ENCODE data around the gene MYH3.
A peak's percentile ranks its signal among the peaks of the same experiment; 100 is the strongest.
"Not testable (repeated sequence)": the region's sequence is repeated elsewhere in the genome, so short reads cannot be mapped to it uniquely, and the experiment has no call there.

Gene MYH3

GRCh38 chr17:10657148-10657547 lies at the start of gene MYH3:
MYH3 (minus strand) TSS chr17:10657309; CDS start chr17:10655064, 2,245 bp downstream.
- Histone ChIP-seq H3K27me3 (replicated peaks; ENCODE audit: control insufficient read depth, insufficient read depth, low read length) (peaks cover 5% of the 10 kb centered on the region), H3K9ac (ENCODE audit: low read length) (no peak within 1 kb of the TSS), H3K4me1 (ENCODE audit: control insufficient read depth, insufficient read depth, low read length) (no peaks in the 10 kb centered on the region), H3K36me3 (ENCODE audit: control insufficient read depth, insufficient read depth, low read length, severe bottlenecking) (no peaks in the 10 kb centered on the region), H3K9me3 (ENCODE audit: control insufficient read depth, low read length) (no peaks in the 10 kb centered on the region), H3K4me3 (ENCODE audit: low read length) (no peak within 1 kb of the TSS)
- no peak for DNase-seq (ENCODE audit: low read depth)

- Histone ChIP-seq H3K9me3 (ENCODE audit: control insufficient read depth, low read length) (no peaks in the 10 kb centered on the region), H3K4me1 (ENCODE audit: control insufficient read depth, insufficient read depth, low read length) (peaks cover 19% of the 10 kb centered on the region), H3K9ac (ENCODE audit: low read length) (no peak overlapping the region), H3K4me3 (ENCODE audit: low read length) (no peak overlapping the region), H3K36me3 (ENCODE audit: control insufficient read depth, insufficient read depth, low read length, severe bottlenecking) (peaks cover 62% of the 10 kb centered on the region), H3K27me3 (replicated peaks; ENCODE audit: control insufficient read depth, insufficient read depth, low read length) (no peaks in the 10 kb centered on the region)
- no peak for DNase-seq (ENCODE audit: low read depth)
These were observed 48.6 kb upstream of the MYH3 start for GRCh38 chr17:10705727-10706126.

GRCh38 chr17:10702574-10702973 lies 45.5 kb upstream of the MYH3 start:
- peaks cover 35% of the 10 kb centered on the region for H3K36me3 ChIP-seq (ENCODE audit: control insufficient read depth, insufficient read depth, low read length, severe bottlenecking)
- no peaks in the 10 kb centered on the region for H3K27me3 ChIP-seq (replicated peaks; ENCODE audit: control insufficient read depth, insufficient read depth, low read length)
- H3K4me3 ChIP-seq (ENCODE audit: low read length), result peak overlapping the region; percentile 36
- no peak for DNase-seq (ENCODE audit: low read depth)
- H3K9ac ChIP-seq (ENCODE audit: low read length), result no peak overlapping the region
- H3K4me1 ChIP-seq (ENCODE audit: control insufficient read depth, insufficient read depth, low read length), result peaks cover 25% of the 10 kb centered on the region
- no peaks in the 10 kb centered on the region for H3K9me3 ChIP-seq (ENCODE audit: control insufficient read depth, low read length)

- DNase-seq (ENCODE audit: low read depth), result no peak
- no peaks in the 10 kb centered on the region for H3K27me3 ChIP-seq (replicated peaks; ENCODE audit: control insufficient read depth, insufficient read depth, low read length)
- peaks cover 44% of the 10 kb centered on the region for H3K4me1 ChIP-seq (ENCODE audit: control insufficient read depth, insufficient read depth, low read length)
- no peaks in the 10 kb centered on the region for H3K9me3 ChIP-seq (ENCODE audit: control insufficient read depth, low read length)
- H3K36me3 ChIP-seq (ENCODE audit: control insufficient read depth, insufficient read depth, low read length, severe bottlenecking), result peaks cover 8% of the 10 kb centered on the region
- no peak overlapping the region for H3K4me3 ChIP-seq (ENCODE audit: low read length)
- no peak overlapping the region for H3K9ac ChIP-seq (ENCODE audit: low read length)
These were observed 42.7 kb upstream of the MYH3 start for GRCh38 chr17:10699856-10700255.

GRCh38 chr17:10698096-10698818 lies 41.1 kb upstream of the MYH3 start:
- peaks cover 46% of the 10 kb centered on the region for H3K4me1 ChIP-seq (ENCODE audit: control insufficient read depth, insufficient read depth, low read length)
- no peaks in the 10 kb centered on the region for H3K27me3 ChIP-seq (replicated peaks; ENCODE audit: control insufficient read depth, insufficient read depth, low read length)
- H3K36me3 ChIP-seq (ENCODE audit: control insufficient read depth, insufficient read depth, low read length, severe bottlenecking), result peaks cover 21% of the 10 kb centered on the region
- peak overlapping the region; percentile 100 for H3K4me3 ChIP-seq (ENCODE audit: low read length)
- peak overlapping the region; percentile 97 for H3K9ac ChIP-seq (ENCODE audit: low read length)
- DNase-seq (ENCODE audit: low read depth), result peak; percentile 58
- no peaks in the 10 kb centered on the region for H3K9me3 ChIP-seq (ENCODE audit: control insufficient read depth, low read length)

- Histone ChIP-seq H3K36me3 (ENCODE audit: control insufficient read depth, insufficient read depth, low read length, severe bottlenecking) (peaks cover 29% of the 10 kb centered on the region), H3K4me1 (ENCODE audit: control insufficient read depth, insufficient read depth, low read length) (peaks cover 37% of the 10 kb centered on the region), H3K9me3 (ENCODE audit: control insufficient read depth, low read length) (no peaks in the 10 kb centered on the region), H3K9ac (ENCODE audit: low read length) (peak within 1 kb of the TSS; percentile 97), H3K27me3 (replicated peaks; ENCODE audit: control insufficient read depth, insufficient read depth, low read length) (no peaks in the 10 kb centered on the region), H3K4me3 (ENCODE audit: low read length) (peak within 1 kb of the TSS; percentile 100)
- DNase-seq (ENCODE audit: low read depth), result peak; percentile 98
These were observed 40.3 kb upstream of the MYH3 start, which contains the start of the genes ADPRM and SCO1 for GRCh38 chr17:10697092-10698081. ADPRM (plus strand) TSS chr17:10697594; CDS start chr17:10704927, 7,333 bp downstream. SCO1 (minus strand) TSS chr17:10697533; CDS start chr17:10697507, 26 bp downstream.

GRCh38 chr17:10695875-10696407 lies 38.8 kb upstream of the MYH3 start:
- Histone ChIP-seq H3K4me3 (ENCODE audit: low read length) (peak overlapping the region; percentile 100), H3K9ac (ENCODE audit: low read length) (peak overlapping the region; percentile 97), H3K36me3 (ENCODE audit: control insufficient read depth, insufficient read depth, low read length, severe bottlenecking) (peaks cover 40% of the 10 kb centered on the region), H3K4me1 (ENCODE audit: control insufficient read depth, insufficient read depth, low read length) (peaks cover 33% of the 10 kb centered on the region)
- H3K9me3 ChIP-seq (ENCODE audit: control insufficient read depth, low read length); H3K27me3 ChIP-seq (replicated peaks; ENCODE audit: control insufficient read depth, insufficient read depth, low read length); DNase-seq (ENCODE audit: low read depth): not testable (repeated sequence)

- peaks cover 83% of the 10 kb centered on the region for H3K36me3 ChIP-seq (ENCODE audit: control insufficient read depth, insufficient read depth, low read length, severe bottlenecking)
- no peak overlapping the region for H3K9ac ChIP-seq (ENCODE audit: low read length)
- no peaks in the 10 kb centered on the region for H3K9me3 ChIP-seq (ENCODE audit: control insufficient read depth, low read length)
- H3K4me3 ChIP-seq (ENCODE audit: low read length), result no peak overlapping the region
- H3K27me3 ChIP-seq (replicated peaks; ENCODE audit: control insufficient read depth, insufficient read depth, low read length), result no peaks in the 10 kb centered on the region
- H3K4me1 ChIP-seq (ENCODE audit: control insufficient read depth, insufficient read depth, low read length), result peaks cover 19% of the 10 kb centered on the region
- no peak for DNase-seq (ENCODE audit: low read depth)
These were observed 30.4 kb upstream of the MYH3 start for GRCh38 chr17:10687499-10687898.

- DNase-seq (ENCODE audit: low read depth), result peak; percentile 40
- peaks cover 41% of the 10 kb centered on the region for H3K4me1 ChIP-seq (ENCODE audit: control insufficient read depth, insufficient read depth, low read length)
- no peak overlapping the region for H3K9ac ChIP-seq (ENCODE audit: low read length)
- no peaks in the 10 kb centered on the region for H3K27me3 ChIP-seq (replicated peaks; ENCODE audit: control insufficient read depth, insufficient read depth, low read length)
- H3K9me3 ChIP-seq (ENCODE audit: control insufficient read depth, low read length), result no peaks in the 10 kb centered on the region
- H3K36me3 ChIP-seq (ENCODE audit: control insufficient read depth, insufficient read depth, low read length, severe bottlenecking), result peaks cover 70% of the 10 kb centered on the region
- H3K4me3 ChIP-seq (ENCODE audit: low read length), result no peak overlapping the region
These were observed 26.7 kb upstream of the MYH3 start for GRCh38 chr17:10683853-10684252.

GRCh38 chr17:10681866-10682446 lies 24.8 kb upstream of the MYH3 start:
- peaks cover 66% of the 10 kb centered on the region for H3K36me3 ChIP-seq (ENCODE audit: control insufficient read depth, insufficient read depth, low read length, severe bottlenecking)
- H3K9me3 ChIP-seq (ENCODE audit: control insufficient read depth, low read length), result no peaks in the 10 kb centered on the region
- DNase-seq (ENCODE audit: low read depth), result peak; percentile 55
- H3K4me3 ChIP-seq (ENCODE audit: low read length), result no peak overlapping the region
- peak overlapping the region; percentile 59 for H3K9ac ChIP-seq (ENCODE audit: low read length)
- peaks cover 41% of the 10 kb centered on the region for H3K4me1 ChIP-seq (ENCODE audit: control insufficient read depth, insufficient read depth, low read length)
- H3K27me3 ChIP-seq (replicated peaks; ENCODE audit: control insufficient read depth, insufficient read depth, low read length), result no peaks in the 10 kb centered on the region
